ENCODE measurements around the gene CLN3.
"Not testable (repeated sequence)": the region's sequence is repeated elsewhere in the genome, so short reads cannot be mapped to it uniquely, and the experiment has no call there.

The CLN3 gene

DNA sequence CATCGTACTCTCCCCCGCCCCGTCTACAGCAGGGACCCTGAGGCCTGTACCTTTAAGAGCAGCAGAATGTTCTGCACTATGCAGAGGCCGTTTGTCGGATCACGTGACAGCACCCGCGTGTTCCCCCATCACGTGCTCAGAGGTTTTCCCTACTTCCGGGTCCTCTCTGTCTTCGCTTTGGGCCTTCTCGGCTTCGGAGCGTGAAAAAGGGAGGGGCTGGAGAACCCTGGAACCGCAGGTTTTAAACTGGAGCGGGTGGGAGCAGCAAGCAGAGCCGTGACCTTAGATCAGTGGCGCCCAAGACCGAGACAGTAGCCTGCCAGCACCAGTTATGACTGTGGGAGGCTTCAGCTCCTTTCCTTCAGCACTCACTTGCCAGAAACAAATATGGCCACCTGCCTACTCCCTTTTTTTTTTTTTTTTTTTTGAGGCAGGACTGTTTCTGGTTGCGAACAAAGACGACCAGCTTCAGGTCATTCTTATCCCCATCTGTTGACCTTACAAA is at the start of gene CLN3:
TSS of gene CLN3 (minus strand) at position 105 of the 505 bp plus-strand sequence. CDS start 315 bp downstream, outside the sequence.
- peak; percentile 89 for DNase-seq (ENCODE audit: low read depth, low spot score)

DNA sequence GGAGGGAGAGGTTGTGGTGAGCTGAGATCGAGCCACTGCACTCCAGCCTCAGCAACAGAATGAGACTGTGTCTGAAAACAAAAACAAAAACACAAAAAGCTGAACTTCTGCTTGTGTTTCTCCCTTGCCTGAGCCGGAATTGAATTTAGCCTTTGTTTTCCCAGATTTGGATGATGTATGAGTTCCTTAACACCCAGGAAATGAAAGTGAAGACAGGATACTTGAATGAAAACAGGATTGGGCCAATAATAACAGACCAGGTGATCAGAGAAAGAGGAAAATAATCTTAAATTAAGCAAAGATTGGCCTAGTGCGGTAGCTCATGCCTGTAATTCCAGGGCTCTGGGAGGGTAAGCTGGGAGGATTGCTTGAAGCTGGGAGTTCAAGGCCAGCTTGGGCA is 48.5 kb upstream of the CLN3 start:
- no peak for DNase-seq (ENCODE audit: low read depth, low spot score)

DNA sequence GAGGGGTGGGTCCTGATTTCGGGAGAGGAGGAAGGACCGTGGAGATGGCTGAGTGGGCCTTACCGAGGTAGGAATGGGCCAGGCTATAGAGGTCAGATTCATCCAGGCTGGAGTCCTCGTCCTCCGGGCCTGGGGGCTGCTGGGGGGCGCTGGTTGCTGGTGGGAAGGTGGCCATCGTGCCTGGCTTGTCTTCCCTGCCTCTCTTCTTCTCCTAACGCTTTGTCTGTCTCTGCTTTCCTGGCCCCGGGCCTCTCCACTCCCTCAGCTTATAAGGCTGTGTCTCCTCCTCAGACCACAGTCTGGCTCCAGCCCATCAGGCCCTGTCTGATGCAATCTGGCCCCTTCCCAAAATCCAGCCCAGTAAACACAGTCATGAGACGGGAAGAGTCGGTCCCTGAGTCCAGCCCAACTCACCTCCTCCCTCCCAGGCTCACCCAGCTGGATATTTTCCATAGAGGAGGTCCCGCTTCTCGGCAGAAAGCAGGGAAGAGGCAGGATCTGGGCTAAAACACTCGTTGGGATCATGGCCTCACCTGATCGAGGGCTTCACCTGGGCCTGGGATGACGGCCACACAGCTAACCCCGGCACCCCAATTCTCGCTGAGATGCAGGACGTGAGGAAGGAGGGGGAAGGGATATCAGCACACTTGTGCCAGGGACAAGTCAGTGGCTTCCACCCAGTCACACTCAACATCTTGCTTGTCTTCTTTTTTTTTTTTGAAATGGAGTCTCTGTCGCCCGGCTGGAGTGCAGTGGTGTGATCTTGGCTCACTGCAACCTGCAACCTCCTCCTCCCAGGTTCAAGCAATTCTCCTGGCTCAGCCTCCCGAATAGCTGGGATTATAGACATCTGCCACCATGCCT is 47.1 kb upstream of the CLN3 start, which contains the start of gene NUPR1:
TSS of gene NUPR1 (minus strand) at position 242 of the 864 bp plus-strand sequence. CDS start at position 175, 67 bp downstream.
- DNase-seq (ENCODE audit: low read depth, low spot score), result no peak

DNA sequence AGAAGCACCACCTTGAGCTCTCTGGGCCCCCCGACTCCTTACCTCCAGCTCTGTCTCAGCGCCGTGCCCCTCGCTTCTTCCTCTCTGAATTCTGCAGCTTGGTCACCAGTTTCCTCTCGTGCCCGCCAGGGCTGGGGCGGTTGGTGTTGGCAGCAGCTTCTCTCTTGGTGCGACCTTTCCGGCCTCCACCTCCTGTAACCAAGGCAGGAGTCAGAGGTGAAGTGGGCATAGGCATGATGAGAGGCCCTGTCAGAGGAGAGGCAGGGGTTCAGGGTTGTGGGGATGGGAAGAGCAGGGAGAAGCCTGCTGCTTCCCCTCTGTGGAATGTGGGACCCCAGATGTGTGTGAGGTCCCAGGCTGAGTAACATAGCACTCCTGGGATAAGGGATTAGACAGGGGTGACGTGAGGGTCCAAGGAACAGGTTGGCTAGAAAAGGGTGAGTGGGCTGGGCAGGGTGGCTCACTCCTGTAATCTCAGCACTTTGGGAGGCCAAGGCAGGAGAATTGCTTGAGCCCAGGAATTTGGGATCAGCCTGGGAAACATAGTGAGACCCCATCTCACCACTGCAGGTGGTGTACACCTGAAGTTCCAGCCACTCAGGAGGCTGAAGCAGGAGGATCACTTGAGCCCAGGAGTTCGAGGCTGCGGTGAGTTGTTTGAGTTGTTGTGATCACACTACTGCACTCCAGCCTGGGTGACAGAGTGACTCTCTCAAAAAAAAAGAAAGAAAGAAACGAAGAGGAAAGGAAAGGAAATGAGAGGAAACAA is 46.3 kb upstream of the CLN3 start:
- no peak for DNase-seq (ENCODE audit: low read depth, low spot score)

DNA sequence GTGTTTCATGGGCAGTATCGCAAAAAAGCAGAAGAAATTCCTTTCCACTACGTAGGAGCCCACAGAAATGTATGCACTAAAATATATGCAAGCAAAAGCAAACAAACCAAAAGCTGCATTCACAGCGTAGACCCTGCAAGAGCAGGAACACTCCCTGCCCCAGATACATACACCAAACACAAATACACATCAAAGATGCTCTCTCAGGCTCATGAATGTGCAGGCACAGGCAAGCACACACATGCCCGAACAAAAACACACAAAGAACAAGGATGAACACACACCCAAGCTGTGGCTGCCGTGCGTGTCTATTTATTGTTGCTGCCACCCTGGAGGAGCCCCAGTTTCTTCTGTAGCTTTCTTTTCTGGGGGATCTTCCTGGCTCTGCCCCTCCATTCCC is 45.2 kb upstream of the CLN3 start:
- no peak for DNase-seq (ENCODE audit: low read depth, low spot score)

DNA sequence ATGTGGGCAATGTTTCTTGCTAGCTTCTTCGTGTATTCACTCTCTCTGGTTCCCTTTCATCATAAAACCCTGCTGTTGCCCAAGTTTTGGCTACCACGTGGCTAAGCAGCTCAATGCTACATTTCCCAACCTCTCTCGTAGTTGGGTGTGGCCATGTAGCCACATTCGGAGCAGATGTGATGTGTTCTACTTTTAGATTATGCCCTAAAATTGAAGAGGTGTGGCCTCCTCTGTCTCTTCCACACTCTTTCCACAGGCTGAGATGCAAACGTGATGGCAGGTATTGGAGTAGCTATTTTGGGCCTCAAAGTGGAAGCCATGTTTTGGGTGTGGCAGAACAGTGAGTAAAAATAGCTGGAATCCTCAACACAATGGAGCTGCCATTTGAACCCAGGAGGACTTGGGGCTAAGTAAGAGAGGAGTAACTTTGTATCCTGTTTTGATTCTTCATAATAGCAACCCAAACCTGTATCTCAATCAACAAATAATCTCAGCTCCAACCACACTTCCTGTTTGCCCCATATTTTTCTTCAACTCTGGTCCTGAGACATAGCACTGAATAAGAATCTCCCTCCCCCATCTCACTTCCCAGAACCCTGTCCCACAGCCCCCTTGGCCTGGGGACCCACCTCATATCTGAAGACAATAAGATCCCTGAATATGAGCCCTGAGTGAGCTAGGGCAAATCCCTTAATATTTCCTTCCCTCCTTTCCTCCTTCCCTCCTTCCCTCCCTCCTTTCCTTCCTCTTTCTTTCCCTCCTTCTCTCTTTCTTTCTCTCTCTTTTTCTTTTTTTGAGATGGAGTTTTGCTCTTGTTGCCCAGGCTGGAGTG is 42.9 kb upstream of the CLN3 start:
- no peak for DNase-seq (ENCODE audit: low read depth, low spot score)

DNA sequence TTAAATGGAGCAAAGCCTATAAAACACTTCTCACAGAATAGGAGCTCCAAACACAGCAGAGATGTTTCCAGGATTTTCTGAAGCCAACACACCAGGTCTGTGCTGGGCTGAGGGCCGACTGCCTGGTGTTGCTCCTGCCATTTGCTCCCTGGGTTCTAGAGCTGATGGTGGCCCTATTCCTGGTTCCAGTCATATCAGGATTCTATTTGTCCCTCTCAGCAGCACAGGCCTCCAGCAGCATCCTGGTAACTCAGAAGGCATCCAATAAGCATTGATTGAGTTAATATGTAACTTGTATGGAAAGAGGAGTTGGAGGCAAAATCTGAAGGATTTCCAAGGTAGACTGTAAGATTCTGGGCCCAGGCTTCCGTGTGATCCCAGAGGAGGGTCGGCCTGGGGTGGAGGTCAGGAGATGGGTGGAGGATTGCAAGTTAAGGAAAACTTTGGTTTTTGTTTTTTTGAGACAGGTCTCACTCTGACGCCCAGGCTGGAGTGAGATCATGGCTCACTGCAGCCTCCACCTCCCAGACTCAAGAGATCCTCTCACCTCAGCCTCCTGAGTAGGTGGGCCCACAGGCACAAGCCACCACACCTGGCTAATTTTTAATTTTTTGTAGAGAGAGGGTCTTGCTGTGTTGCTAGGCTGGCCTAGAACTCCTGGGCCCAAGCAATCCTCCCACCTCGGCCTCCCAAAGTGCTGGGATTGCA is 41.2 kb upstream of the CLN3 start:
- no peak for DNase-seq (ENCODE audit: low read depth, low spot score)

DNA sequence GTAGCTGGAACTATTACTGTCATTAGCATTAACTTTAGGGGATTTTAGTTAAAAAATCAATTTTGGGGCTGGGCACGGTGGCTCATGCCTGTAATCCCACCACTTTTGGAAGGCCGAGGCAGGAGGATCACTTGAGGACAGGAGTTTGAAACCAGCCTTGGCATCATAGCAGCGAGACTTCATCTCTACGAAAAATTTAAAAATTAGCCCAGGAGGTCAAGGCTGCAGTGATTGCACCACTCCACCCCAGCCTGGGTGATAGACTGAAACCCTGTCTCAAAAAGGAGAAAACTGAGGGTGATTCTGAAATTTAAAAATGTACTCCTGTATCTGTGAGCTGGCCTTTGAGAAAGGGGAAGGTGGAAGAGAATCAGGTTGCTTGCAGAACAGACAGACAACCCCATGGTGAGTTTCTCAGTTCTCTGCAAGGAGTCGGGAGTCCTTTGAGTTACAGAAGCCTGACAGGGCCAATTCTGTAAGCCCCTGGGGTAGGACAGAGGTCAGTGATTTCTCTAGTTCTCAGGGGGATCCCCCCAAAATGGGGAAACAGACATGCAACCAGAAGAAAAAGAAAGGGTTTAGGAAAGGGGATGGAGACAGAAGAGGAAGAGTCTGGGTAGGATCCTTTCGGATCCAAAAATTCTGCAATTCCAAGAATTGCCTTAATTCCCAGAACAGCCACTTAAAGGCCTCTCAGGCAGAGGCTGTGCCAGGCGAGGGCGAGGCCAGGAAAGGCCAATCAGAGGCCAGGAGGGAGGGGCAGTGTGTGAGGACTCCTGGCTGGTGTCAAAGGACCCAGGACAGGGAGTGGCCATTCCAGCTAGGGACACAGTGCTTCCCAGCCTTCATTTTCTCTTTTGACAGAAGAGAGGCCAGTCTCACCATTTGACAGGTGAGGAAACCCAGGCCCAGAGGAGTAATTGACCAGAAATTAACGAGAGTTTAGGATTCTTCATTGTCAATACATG is 40.2 kb upstream of the CLN3 start:
- no peak for DNase-seq (ENCODE audit: low read depth, low spot score)

DNA sequence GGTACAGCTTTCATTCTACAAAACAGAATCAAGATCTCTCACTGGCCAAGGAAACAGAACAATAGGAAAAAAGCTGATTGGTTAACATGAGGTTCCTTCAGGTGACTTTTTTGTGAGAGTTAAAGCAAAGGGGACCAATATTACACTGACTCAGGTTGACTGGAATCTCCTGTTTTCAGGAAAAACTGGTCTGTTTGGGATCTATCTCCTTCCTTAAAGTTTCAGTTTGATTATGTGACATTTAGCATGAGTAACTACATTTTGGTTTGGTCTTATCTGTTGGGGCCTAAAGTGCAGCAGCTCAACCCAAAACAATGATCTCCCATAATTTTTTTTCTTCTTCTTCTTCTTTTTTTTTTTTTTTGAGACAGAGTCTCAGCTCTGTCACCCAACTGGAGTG is 37.2 kb upstream of the CLN3 start:
- no peak for DNase-seq (ENCODE audit: low read depth, low spot score)

DNA sequence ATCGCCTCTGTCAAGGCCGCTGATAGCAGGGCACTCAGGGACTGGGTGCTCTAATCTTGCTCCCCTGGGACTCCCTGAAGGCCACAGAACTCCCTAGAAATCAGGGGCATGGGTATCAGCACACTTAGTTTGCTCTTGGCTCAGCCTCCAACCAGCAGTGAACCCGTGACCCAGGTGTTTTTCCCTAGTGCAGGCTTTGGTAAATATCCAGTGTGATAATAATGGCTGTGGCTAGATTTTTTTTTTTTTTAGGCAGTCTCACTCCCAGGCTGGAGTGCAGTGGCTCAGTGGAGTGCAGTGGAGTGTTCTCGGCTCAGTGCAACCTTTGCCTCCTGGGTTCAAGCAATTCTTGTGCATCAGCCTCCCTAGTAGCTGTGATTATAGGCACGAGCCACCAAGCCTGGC is 36.6 kb upstream of the CLN3 start:
- no peak for DNase-seq (ENCODE audit: low read depth, low spot score)

DNA sequence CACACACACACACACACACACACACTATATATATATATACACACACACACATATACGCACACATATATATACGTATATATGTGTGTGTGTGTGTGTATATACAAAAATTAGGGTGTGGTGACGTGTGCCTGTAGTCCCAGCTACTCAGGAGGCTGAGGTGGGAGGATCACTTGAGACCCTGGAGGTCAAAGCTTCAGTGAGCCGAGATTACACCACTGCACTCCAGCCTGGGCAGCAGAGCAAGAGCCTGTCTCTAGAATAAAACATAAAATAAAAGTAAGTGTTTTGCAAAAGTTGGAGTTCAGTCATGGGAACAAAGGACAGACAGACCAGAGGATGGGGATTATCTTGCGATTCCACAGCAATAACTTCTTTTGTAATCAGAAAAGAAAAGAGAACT is 36.1 kb upstream of the CLN3 start:
- no peak for DNase-seq (ENCODE audit: low read depth, low spot score)

DNA sequence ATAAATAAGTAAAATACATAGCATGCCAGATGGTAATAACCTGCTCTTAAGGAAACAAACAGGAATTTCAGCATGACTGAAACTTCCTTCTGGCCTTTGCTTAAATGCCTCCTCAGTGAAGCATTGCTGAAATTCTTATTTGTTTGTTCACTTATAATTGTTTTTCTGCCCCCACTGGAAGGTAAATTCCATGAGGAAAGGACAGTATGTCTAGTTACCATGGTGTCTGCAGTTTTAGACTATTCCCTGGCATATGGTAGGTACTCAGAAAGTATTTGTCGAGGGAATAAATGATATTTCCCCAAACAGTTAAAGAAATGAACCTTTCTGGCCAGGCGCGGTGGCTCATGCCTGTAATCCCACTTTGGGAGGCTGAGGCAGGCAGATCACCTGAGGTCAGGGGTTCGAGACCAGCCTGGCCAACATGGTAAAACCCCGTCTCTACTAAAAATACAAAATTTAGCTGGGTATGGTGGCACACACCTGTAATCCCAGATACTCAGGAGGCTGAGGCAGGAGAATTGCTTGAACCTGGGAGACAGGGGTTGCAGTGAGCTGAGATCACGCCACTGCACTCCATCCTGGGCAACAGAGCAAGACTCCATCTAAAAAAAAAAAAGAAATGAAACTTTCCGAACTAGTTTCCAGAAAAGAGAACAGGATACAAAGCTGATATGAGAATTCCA is 35.4 kb upstream of the CLN3 start:
- DNase-seq (ENCODE audit: low read depth, low spot score), result not testable (repeated sequence)

DNA sequence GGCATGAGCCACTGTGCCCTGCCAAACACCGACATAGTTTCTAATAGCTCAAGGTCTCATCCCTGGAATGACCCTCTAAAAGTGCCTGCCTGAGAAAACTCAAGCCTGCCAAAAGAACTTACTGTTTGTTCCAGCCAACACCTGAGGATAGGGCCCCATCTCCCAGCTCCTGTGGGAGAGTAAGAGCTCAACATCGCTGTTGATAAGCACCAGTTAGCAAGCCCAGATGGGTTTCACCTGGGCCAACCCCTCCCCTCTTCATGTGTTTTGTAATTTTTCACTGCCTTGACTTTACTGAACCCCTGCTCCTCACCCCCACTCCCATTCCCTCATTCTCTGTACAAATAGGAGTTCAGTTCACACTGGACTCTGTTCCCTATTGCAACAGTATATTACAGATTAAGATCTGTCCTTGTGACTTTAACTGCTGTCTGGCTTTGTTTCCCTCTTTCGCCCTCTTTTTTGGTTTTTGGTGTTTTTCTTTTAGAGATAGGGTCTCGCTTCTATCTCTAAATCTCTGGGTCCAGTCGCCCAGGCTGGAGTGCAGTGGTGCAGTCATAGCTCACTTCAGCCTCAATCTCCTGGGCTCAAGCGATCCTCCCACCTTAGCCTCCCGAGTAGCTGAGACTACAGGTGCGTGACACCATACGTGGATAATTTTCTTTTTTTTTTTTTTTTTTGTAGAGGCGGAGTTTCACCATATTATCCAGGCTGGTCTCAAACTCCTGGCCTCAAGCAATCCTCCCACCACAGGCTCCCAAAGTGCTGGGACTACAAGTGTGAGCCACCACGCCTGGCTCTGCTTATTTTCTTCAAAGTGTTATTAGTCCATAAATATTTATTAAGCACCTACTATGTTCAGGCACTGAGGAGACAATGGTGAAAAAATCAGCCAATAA is 34.6 kb upstream of the CLN3 start:
- no peak for DNase-seq (ENCODE audit: low read depth, low spot score)

DNA sequence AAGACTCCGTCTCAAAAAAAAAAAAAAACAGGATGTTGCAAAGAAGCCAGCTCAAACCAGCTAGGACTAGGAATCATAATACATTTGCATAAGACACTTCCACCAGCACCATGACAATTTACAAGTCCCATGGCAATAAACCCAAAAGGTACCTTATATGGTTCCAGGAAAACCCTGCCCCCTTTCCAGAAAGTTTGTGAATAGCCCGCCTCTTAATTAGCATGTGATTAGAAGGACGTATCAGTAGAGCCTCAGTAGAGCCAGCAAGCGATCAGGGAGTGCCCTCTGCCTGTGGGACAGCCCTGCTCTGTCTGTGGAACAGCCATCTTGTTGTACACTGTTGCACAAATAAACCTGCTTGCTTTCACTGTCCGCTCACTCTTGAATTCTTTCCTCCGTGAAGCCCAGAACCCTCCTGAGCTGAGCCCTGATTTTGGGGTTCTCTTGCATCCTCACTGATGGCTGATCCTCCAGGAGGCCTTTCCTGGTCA is 32.9 kb upstream of the CLN3 start:
- DNase-seq (ENCODE audit: low read depth, low spot score), result no peak

DNA sequence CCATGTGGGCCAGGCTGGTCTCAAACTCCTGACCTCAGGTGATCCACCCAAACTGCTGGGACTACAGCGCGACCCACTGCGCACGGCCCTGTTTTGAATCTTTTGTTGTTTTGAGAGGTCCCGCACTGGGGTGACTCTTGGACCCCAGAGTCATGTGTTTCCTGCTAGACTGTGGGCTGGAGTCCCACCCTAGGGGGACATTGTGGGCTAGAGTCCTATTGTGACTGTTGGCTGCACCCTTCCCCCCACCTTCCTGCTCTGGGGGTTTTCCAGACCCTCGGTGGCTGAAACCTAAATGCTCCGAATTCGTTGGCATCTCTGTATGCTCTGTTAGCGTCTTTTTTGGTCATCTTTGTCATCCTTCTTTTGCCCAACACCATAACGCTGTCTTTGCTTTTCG is 30.9 kb upstream of the CLN3 start:
- DNase-seq (ENCODE audit: low read depth, low spot score), result no peak

DNA sequence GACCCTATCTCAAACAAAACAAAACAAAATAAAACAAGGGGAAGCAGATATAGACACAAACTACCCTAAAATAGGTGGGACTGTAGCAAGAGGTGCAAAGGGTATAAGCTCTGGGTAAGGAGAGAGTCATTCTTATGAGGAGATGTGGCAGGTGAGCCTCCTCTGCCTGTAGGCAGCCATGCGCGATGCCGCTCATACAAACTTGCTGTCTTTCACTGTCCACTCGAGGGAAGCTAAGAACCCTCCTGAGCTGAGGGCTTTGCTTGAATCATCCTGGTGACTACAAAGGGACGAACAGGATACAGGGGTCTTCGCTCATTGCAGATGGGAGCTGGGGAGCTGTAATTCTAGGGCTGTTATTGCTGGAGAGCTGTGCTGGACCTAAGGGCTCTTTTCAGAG is 29.6 kb upstream of the CLN3 start:
- no peak for DNase-seq (ENCODE audit: low read depth, low spot score)

DNA sequence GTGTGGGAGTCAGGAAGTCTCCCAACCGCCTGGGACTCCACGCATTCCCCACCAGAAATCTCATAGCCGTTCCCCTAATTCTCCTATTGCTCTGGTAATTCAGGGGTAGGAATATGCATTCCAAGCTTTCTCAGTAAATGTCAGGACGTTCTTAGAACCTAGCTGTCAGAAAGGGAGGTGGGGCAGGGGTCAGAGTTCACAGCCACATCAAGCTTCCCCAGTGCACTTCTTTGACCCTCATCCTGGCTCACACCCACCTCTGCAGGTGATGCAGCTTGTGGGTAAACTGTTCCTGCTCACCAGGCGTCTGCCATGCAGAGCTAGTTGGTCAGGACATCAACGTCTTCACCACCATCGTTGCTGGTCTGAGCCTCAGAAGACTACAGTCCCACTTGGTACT is 28.8 kb upstream of the CLN3 start:
- DNase-seq (ENCODE audit: low read depth, low spot score), result no peak

DNA sequence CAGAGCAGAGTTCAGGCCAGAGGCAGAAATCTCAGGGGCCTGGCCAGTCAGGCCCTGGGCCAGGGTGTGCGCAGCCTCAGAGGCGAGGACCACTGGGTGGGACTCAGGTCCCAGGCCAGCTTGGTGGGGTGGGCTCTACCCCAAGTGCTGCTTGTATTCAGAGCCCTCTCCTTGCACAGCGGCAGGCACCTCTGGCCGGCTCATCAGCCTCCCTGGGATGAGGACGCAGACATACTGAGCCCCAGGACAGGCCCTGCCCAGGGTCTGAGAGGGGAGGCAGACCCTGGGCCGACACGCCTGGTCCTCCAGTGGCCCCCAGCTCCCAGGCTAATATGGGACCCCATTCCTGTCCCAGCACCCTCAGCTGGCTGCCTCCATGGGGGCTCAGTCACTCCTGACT is 22.4 kb upstream of the CLN3 start:
- no peak for DNase-seq (ENCODE audit: low read depth, low spot score)
